ENCODE measurements around the gene CTR9.

The CTR9 gene

DNA sequence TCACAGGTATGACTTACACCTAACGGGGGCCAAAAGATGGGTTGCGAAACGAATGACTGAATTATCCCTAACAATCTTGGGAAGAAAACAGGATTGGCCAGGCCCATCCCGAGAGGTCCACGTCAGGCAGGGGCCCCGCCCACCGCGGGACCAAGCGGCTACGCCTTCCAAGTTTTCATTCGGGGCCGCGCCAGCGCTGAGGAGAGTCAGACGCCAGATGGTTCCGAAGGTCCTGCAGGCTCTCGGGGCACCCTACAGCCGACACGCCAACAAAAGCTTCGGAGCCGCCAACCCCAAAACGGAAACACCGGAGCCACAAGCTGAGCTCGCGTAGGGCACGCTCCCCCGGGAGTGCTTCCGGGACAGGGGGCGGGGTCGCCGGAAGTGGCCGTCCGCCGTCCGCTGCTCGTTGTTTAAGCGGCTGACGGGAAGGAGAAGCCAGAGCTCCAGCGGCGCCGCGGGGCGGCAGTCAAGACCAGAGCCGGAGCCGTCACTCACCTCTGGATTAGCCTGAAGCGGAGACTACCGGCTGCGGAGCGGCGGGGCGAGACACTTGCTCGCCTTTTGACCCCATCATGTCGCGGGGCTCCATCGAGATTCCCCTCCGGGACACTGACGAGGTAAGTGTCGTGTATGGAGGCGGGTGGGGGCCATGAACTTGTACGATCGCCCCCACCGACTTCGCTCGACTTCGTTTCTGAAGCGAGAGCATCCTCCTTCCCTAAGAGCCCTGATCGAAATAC, at the start of gene CTR9:
TSS of gene CTR9 (plus strand) at position 409 of the 743 bp plus-strand sequence. CDS start at position 576, 167 bp downstream.
- H3K36me3 Mint-ChIP-seq (ENCODE audit: low read depth), result peaks cover 14% of the 10 kb centered on the region

GRCh38 chr11:10701982-10702381, 49.1 kb upstream of the CTR9 start:
- DNase-seq (no peak), ATAC-seq (no peak)
- peaks cover 5% of the 10 kb centered on the region for H3K9me3 Mint-ChIP-seq
- H3K4me3 Mint-ChIP-seq, result no peak overlapping the region
- H3K4me1 Mint-ChIP-seq, result no peaks in the 10 kb centered on the region
- peaks cover 2% of the 10 kb centered on the region for H3K36me3 Mint-ChIP-seq (ENCODE audit: low read depth)
- H3K27ac Mint-ChIP-seq, result no peak overlapping the region
- H3K27me3 Mint-ChIP-seq, result no peaks in the 10 kb centered on the region

More for the DNA sequence above, at the start of gene CTR9:
- Mint-ChIP-seq H3K27ac (peak within 1 kb of the TSS; percentile 81), H3K4me3 (peak within 1 kb of the TSS; percentile 95), H3K27me3 (no peaks in the 10 kb centered on the region), H3K9me3 (no peaks in the 10 kb centered on the region), H3K4me1 (peaks cover 18% of the 10 kb centered on the region)
- DNase-seq, result peak; percentile 95
- peak; percentile 96 for ATAC-seq

DNA sequence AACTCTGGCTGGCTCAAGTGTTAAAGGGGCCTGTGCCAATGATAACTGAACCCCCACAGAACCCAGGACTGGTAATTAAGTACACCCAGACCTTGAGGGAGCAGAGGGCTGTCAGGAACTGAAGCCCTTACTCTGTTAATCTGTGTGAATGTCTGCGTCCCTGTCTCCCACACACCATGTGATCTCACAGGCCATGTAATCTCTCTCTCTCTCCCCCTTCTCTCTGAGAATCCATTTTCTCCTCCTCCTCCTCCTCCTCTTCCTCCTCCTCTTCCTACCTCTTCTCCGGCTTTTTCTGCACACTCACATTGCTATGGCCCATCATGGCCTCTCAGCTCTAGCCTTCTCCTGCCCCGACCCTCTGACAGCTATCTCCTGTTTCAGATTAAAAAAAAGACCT, 42.9 kb upstream of the CTR9 start:
- DNase-seq (no peak), ATAC-seq (no peak)
- no peaks in the 10 kb centered on the region for H3K36me3 Mint-ChIP-seq (ENCODE audit: low read depth)
- H3K4me3 Mint-ChIP-seq, result no peak overlapping the region
- H3K27me3 Mint-ChIP-seq, result no peaks in the 10 kb centered on the region
- H3K9me3 Mint-ChIP-seq, result no peaks in the 10 kb centered on the region
- no peaks in the 10 kb centered on the region for H3K4me1 Mint-ChIP-seq
- H3K27ac Mint-ChIP-seq, result no peak overlapping the region

DNA sequence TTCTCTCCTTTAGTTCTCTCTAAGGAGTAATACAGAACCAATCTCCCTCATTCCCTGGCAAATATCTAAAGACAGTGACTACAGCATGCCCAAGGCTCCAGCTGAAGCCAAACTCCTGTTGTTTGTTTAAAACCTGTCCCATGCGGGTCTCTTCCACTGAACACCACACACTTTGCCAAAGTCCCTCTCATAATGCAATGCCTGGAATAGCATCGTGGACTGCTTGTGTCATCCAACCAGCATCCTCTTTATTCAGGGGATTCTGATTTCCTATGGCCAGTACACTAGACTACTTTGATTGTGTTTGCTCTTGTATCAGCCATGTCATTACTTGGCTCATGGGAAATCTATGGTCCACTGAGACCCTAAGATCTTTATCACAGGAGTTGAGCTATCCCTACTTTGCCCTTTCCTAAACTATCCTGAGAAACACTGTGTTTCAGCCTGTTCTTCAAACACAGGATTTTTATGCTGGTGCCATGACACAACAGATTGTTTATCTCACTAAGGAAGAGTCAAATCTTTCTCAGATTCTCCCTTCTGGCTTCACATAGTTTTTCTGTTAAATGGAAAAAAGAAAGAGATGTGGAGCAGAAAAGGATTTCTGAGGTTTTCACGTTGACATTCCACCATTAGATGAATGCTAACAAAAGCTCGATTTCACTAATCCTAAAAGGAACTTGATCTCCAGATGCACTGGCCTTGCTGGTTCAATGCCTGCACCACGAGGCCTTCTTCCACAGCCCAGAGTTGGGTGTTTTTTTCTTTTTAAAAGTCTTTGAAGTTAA, 41.6 kb upstream of the CTR9 start:
- H3K27me3 Mint-ChIP-seq, result no peaks in the 10 kb centered on the region
- H3K9me3 Mint-ChIP-seq, result no peaks in the 10 kb centered on the region
- ATAC-seq (no peak), DNase-seq (no peak)
- no peak overlapping the region for H3K4me3 Mint-ChIP-seq
- H3K27ac Mint-ChIP-seq, result no peak overlapping the region
- H3K4me1 Mint-ChIP-seq, result no peaks in the 10 kb centered on the region
- H3K36me3 Mint-ChIP-seq (ENCODE audit: low read depth), result no peaks in the 10 kb centered on the region

GRCh38 chr11:10715571-10715970, 35.5 kb upstream of the CTR9 start:
- no peak overlapping the region for H3K4me3 Mint-ChIP-seq
- no peak overlapping the region for H3K27ac Mint-ChIP-seq
- no peak for ATAC-seq
- no peaks in the 10 kb centered on the region for H3K9me3 Mint-ChIP-seq
- H3K4me1 Mint-ChIP-seq, result no peaks in the 10 kb centered on the region
- no peaks in the 10 kb centered on the region for H3K36me3 Mint-ChIP-seq (ENCODE audit: low read depth)
- peaks cover 7% of the 10 kb centered on the region for H3K27me3 Mint-ChIP-seq
- no peak for DNase-seq

DNA sequence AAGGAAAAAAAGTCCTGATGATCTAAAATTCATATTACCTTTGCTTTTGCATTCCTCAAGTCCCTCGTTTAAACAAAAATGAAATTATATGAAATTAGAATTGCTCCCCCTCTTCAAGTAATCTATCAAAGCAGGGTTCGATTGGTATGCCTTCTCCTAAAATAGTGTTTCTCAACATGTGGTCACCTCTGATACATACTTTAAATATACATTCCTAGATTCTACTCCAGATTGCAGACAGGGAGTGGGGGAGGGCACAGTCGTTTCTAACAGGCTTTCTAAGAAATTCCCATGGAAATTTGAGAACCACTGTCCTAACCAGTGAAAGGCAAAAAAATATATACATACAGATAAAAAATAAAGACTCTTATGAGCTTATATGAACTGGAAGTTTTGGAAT, 34.9 kb upstream of the CTR9 start:
- Mint-ChIP-seq H3K4me1 (no peaks in the 10 kb centered on the region), H3K4me3 (no peak overlapping the region)
- no peak for ATAC-seq

DNA sequence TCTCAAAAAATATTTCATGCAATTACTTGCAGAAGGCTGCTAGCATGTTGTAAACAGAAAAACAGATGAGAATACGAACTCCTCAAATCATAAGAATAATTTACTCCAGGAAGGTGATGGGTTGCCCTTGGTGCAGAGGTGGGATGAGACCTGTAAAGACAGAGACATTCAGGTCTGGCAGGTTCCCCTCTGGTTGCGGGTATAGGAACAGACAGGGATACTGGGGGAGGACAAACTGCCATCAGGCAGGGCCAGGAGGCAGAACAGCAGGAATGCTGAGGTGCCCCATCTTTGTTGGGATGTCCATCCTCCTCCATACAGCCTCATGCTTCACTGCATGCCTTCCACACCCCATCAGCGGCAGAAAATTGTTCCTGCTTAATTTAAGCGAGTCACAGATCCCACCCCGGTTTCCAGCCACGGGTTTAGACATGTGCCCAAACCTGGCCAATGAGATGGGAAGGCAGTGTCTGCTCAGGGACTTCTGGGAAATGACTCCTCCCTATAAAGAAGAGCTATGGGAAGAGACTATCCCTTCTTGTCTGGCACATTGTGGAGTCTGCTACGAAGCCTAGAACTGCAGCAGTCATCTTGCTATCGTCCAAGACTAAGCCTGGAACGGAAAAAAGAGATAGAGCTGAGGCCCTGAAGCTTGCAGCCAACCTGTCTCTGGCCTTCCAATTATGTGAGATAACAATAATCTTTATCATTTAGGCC, 34.3 kb upstream of the CTR9 start:
- Mint-ChIP-seq H3K27ac (no peak overlapping the region), H3K4me3 (no peak overlapping the region), H3K4me1 (no peaks in the 10 kb centered on the region), H3K27me3 (peaks cover 7% of the 10 kb centered on the region), H3K9me3 (no peaks in the 10 kb centered on the region), H3K36me3 (ENCODE audit: low read depth) (no peaks in the 10 kb centered on the region)
- ATAC-seq, result no peak
- DNase-seq, result no peak

More for the DNA sequence above, 34.9 kb upstream of the CTR9 start:
- no peak overlapping the region for H3K27ac Mint-ChIP-seq
- peaks cover 7% of the 10 kb centered on the region for H3K27me3 Mint-ChIP-seq
- no peak for DNase-seq
- no peaks in the 10 kb centered on the region for H3K36me3 Mint-ChIP-seq (ENCODE audit: low read depth)
- no peaks in the 10 kb centered on the region for H3K9me3 Mint-ChIP-seq

GRCh38 chr11:10719616-10720015, 31.4 kb upstream of the CTR9 start:
- DNase-seq, result no peak
- no peaks in the 10 kb centered on the region for H3K4me1 Mint-ChIP-seq
- no peak overlapping the region for H3K4me3 Mint-ChIP-seq
- no peak overlapping the region for H3K27ac Mint-ChIP-seq
- H3K36me3 Mint-ChIP-seq (ENCODE audit: low read depth), result no peaks in the 10 kb centered on the region
- H3K9me3 Mint-ChIP-seq, result no peaks in the 10 kb centered on the region
- no peak for ATAC-seq
- peaks cover 17% of the 10 kb centered on the region for H3K27me3 Mint-ChIP-seq

DNA sequence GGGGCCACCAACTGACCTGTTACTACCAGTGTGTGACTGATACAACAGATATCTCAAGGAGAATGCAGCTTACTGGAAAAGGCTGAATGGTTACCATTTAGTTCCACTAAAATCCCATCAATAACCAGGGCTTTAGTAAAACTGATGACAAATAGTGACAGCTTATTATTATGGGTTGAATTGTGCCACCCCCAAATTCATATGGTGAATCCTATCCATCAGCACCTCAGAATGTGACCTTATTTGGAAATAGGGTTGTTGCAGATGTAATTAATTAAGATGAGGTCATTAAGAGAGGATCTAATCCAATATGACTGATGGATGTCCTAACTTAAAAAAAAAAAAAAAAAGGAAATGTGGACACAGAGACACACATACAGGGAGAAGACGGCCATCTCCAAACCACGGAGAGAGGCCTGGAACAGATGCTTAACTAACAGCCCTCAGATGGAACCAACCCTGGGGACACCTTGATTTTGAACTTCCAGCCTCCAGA, 30.1 kb upstream of the CTR9 start:
- DNase-seq (no peak), ATAC-seq (no peak)
- Mint-ChIP-seq H3K4me3 (no peak overlapping the region), H3K36me3 (ENCODE audit: low read depth) (no peaks in the 10 kb centered on the region), H3K9me3 (no peaks in the 10 kb centered on the region), H3K27ac (no peak overlapping the region), H3K4me1 (peaks cover 12% of the 10 kb centered on the region), H3K27me3 (peaks cover 17% of the 10 kb centered on the region)

- H3K4me1 Mint-ChIP-seq, result peaks cover 24% of the 10 kb centered on the region
- ATAC-seq (no peak), DNase-seq (no peak)
Measured at GRCh38 chr11:10722307-10722706, 28.7 kb upstream of the CTR9 start.

GRCh38 chr11:10725114-10725906, 25.7 kb upstream of the CTR9 start:
- Mint-ChIP-seq H3K4me3 (peak overlapping the region; percentile 49), H3K27me3 (peaks cover 10% of the 10 kb centered on the region), H3K27ac (peak overlapping the region; percentile 79), H3K9me3 (no peaks in the 10 kb centered on the region), H3K36me3 (ENCODE audit: low read depth) (no peaks in the 10 kb centered on the region), H3K4me1 (peaks cover 26% of the 10 kb centered on the region)
- ATAC-seq, result peak; percentile 77
- peak; percentile 26 for DNase-seq

More at GRCh38 chr11:10722307-10722706, 28.7 kb upstream of the CTR9 start:
- H3K4me3 Mint-ChIP-seq, result no peak overlapping the region
- H3K9me3 Mint-ChIP-seq, result no peaks in the 10 kb centered on the region
- peaks cover 17% of the 10 kb centered on the region for H3K27me3 Mint-ChIP-seq
- H3K27ac Mint-ChIP-seq, result no peak overlapping the region
- H3K36me3 Mint-ChIP-seq (ENCODE audit: low read depth), result no peaks in the 10 kb centered on the region

DNA sequence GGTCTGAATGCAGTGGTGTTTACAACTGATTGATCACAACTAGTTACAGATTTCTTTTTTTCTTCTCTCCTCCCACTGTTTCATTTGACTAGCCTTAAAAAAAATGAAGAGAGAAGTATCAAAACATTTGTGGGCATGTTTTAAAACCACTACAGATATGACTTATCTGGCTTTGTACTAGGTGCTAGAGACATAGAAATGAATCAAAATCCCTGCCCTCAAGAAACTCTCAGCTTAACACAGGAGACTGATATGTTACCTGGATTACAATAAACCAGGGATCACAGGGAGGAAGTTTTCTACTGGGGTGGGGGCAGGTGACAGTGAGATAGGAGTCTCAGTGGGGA, 25.2 kb upstream of the CTR9 start:
- Mint-ChIP-seq H3K4me1 (peaks cover 26% of the 10 kb centered on the region), H3K36me3 (ENCODE audit: low read depth) (no peaks in the 10 kb centered on the region), H3K27ac (peak overlapping the region; percentile 79), H3K27me3 (peaks cover 10% of the 10 kb centered on the region), H3K4me3 (peak overlapping the region; percentile 49), H3K9me3 (no peaks in the 10 kb centered on the region)
- no peak for DNase-seq
- ATAC-seq, result peak; percentile 65

GRCh38 chr11:10727146-10727851, 23.7 kb upstream of the CTR9 start:
- Mint-ChIP-seq H3K27me3 (peaks cover 18% of the 10 kb centered on the region), H3K9me3 (no peaks in the 10 kb centered on the region), H3K4me3 (no peak overlapping the region), H3K36me3 (ENCODE audit: low read depth) (no peaks in the 10 kb centered on the region), H3K27ac (no peak overlapping the region), H3K4me1 (peaks cover 26% of the 10 kb centered on the region)
- no peak for DNase-seq
- no peak for ATAC-seq
